ENCODE measurements around the gene PADI4. TPM values are rescaled to one million over a fixed set of nuclear protein-coding genes. Genes with fewer than 3 reads are reported as not detected.
"Not testable (repeated sequence)": the region's sequence is repeated elsewhere in the genome, so short reads cannot be mapped to it uniquely, and the experiment has no call there.

Gene PADI4
- total RNA-seq, 8 experiments from 2014 or later = 0.38 to 0.66 TPM; not detected in 6

- no peak for ATAC-seq (replicated peaks in 6 of 8)
- 50 to 89% (median 72%) methylated on average over 2 to 4 of the region's 4 CpGs; no CpG with 5 or more reads in 1 of the 10 experiments for WGBS, 10 experiments
- no peaks in the 10 kb centered on the region for H3K4me1 ChIP-seq (replicated peaks in 1 of 2)
- in situ Hi-C loops (cut with MboI; ENCODE audit: low pct_unique_long_range_greater_than_20kb in 2 of 9, low sequenced_read_pairs in 9 of 9, unreplicated experiment in 9 of 9) = no loop called here
- no peak overlapping the region for H3K4me3 ChIP-seq
- H3K27ac ChIP-seq = no peak overlapping the region
Observed at GRCh38 chr1:17329610-17330009, 21.6 kb downstream of the PADI4 start.

- in situ Hi-C loops (cut with MboI; ENCODE audit: low pct_unique_long_range_greater_than_20kb in 2 of 9, low sequenced_read_pairs in 9 of 9, unreplicated experiment in 9 of 9) = no loop called here
- WGBS, 10 experiments = 20 to 80% (median 71%) methylated on average over 1 to 7 of the region's 7 CpGs; no CpG with 5 or more reads in 5 of the 10 experiments
- ATAC-seq (replicated peaks in 6 of 8) = no peak
- Histone ChIP-seq H3K4me3 (no peak overlapping the region), H3K27ac (no peak overlapping the region), H3K4me1 (replicated peaks in 1 of 2) (no peaks in the 10 kb centered on the region)
Observed at GRCh38 chr1:17330856-17331255, 22.9 kb downstream of the PADI4 start.

- in situ Hi-C loops (cut with MboI; ENCODE audit: low pct_unique_long_range_greater_than_20kb in 2 of 9, low sequenced_read_pairs in 9 of 9, unreplicated experiment in 9 of 9) = no loop called here
- Histone ChIP-seq H3K4me1 (replicated peaks in 1 of 2) (no peaks in the 10 kb centered on the region), H3K27ac (no peak overlapping the region), H3K4me3 (no peak overlapping the region)
- WGBS, 10 experiments = 27 to 94% (median 81%) methylated on average over 2 to 8 of the region's 8 CpGs; no CpG with 5 or more reads in 2 of the 10 experiments
- ATAC-seq (replicated peaks in 6 of 8) = no peak
Observed at GRCh38 chr1:17333081-17333480, 25.1 kb downstream of the PADI4 start.

GRCh38 chr1:17335821-17336710 lies 28.1 kb downstream of the PADI4 start:
- H3K4me1 ChIP-seq (replicated peaks in 1 of 2) = no peaks in the 10 kb centered on the region
- in situ Hi-C loops (cut with MboI; ENCODE audit: low pct_unique_long_range_greater_than_20kb in 2 of 9, low sequenced_read_pairs in 9 of 9, unreplicated experiment in 9 of 9) = no loop called here
- WGBS, 10 experiments = 0 to 35% (median 14%) methylated on average over 1 to 13 of the region's 20 CpGs
- no peak overlapping the region for H3K27ac ChIP-seq
- ATAC-seq (replicated peaks in 6 of 8) = peak in 7 of 8 experiments; percentile 44 to 94 (median 53)
- no peak overlapping the region for H3K4me3 ChIP-seq

GRCh38 chr1:17338706-17339493 lies 30.9 kb downstream of the PADI4 start:
- ATAC-seq (replicated peaks in 6 of 8) = peak in 1 of 8 experiments; percentile 17
- Histone ChIP-seq H3K27ac (no peak overlapping the region), H3K4me1 (replicated peaks in 1 of 2) (no peaks in the 10 kb centered on the region), H3K4me3 (no peak overlapping the region)
- in situ Hi-C loops (cut with MboI; ENCODE audit: low pct_unique_long_range_greater_than_20kb in 2 of 9, low sequenced_read_pairs in 9 of 9, unreplicated experiment in 9 of 9) = no loop called here
- WGBS, 10 experiments = 40 to 94% (median 74%) methylated on average over 1 to 12 of the region's 15 CpGs; no CpG with 5 or more reads in 2 of the 10 experiments

GRCh38 chr1:17339521-17339920 lies 31.5 kb downstream of the PADI4 start:
- in situ Hi-C loops (cut with MboI; ENCODE audit: low pct_unique_long_range_greater_than_20kb in 2 of 9, low sequenced_read_pairs in 9 of 9, unreplicated experiment in 9 of 9) = no loop called here
- ATAC-seq (replicated peaks in 6 of 8) = no peak
- no peak overlapping the region for H3K27ac ChIP-seq
- no peak overlapping the region for H3K4me3 ChIP-seq
- 30 to 88% (median 66%) methylated on average over 1 to 5 of the region's 7 CpGs; no CpG with 5 or more reads in 4 of the 10 experiments for WGBS, 10 experiments
- no peaks in the 10 kb centered on the region for H3K4me1 ChIP-seq (replicated peaks in 1 of 2)

GRCh38 chr1:17340358-17340757 lies 32.4 kb downstream of the PADI4 start:
- ATAC-seq (replicated peaks in 6 of 8) = no peak
- WGBS, 10 experiments = 33 to 88% (median 79%) methylated on average over 1 to 8 of the region's 8 CpGs; no CpG with 5 or more reads in 3 of the 10 experiments
- in situ Hi-C loops (cut with MboI; ENCODE audit: low pct_unique_long_range_greater_than_20kb in 2 of 9, low sequenced_read_pairs in 9 of 9, unreplicated experiment in 9 of 9) = no loop called here
- H3K4me3 ChIP-seq = no peak overlapping the region
- H3K27ac ChIP-seq = no peak overlapping the region
- H3K4me1 ChIP-seq (replicated peaks in 1 of 2) = no peaks in the 10 kb centered on the region

- in situ Hi-C loops (cut with MboI; ENCODE audit: low pct_unique_long_range_greater_than_20kb in 2 of 9, low sequenced_read_pairs in 9 of 9, unreplicated experiment in 9 of 9) = no loop called here
- no peak for ATAC-seq (replicated peaks in 6 of 8)
- 76 to 100% (median 88%) methylated on average over 1 to 4 of the region's 17 CpGs; no CpG with 5 or more reads in 6 of the 10 experiments for WGBS, 10 experiments
Observed at GRCh38 chr1:17342014-17342441, 34.0 kb downstream of the PADI4 start.

GRCh38 chr1:17345506-17345905 lies 37.5 kb downstream of the PADI4 start:
- H3K27ac ChIP-seq; in situ Hi-C loops (cut with MboI; ENCODE audit: low pct_unique_long_range_greater_than_20kb in 2 of 9, low sequenced_read_pairs in 9 of 9, unreplicated experiment in 9 of 9); H3K4me1 ChIP-seq (replicated peaks in 1 of 2); ATAC-seq (replicated peaks in 6 of 8); H3K4me3 ChIP-seq: not testable (repeated sequence)
- 73 to 100% (median 89%) methylated on average over 1 to 5 of the region's 5 CpGs; no CpG with 5 or more reads in 3 of the 10 experiments for WGBS, 10 experiments

More at GRCh38 chr1:17342014-17342441, 34.0 kb downstream of the PADI4 start:
- no peak overlapping the region for H3K4me3 ChIP-seq
- no peak overlapping the region for H3K27ac ChIP-seq
- H3K4me1 ChIP-seq (replicated peaks in 1 of 2) = no peaks in the 10 kb centered on the region

GRCh38 chr1:17346046-17346789 lies 38.2 kb downstream of the PADI4 start:
- no peak for ATAC-seq (replicated peaks in 6 of 8)
- WGBS, 10 experiments = 71 to 100% (median 90%) methylated on average over 1 to 8 of the region's 9 CpGs; no CpG with 5 or more reads in 1 of the 10 experiments
- Histone ChIP-seq H3K4me3 (no peak overlapping the region), H3K4me1 (replicated peaks in 1 of 2) (no peaks in the 10 kb centered on the region), H3K27ac (no peak overlapping the region)
- in situ Hi-C loops (cut with MboI; ENCODE audit: low pct_unique_long_range_greater_than_20kb in 2 of 9, low sequenced_read_pairs in 9 of 9, unreplicated experiment in 9 of 9) = no loop called here

- in situ Hi-C loops (cut with MboI; ENCODE audit: low pct_unique_long_range_greater_than_20kb in 2 of 9, low sequenced_read_pairs in 9 of 9, unreplicated experiment in 9 of 9) = no loop called here
- no peak overlapping the region for H3K27ac ChIP-seq
Observed at GRCh38 chr1:17347769-17348592, 40.0 kb downstream of the PADI4 start.

More at GRCh38 chr1:17347769-17348592, 40.0 kb downstream of the PADI4 start:
- ATAC-seq (replicated peaks in 6 of 8) = peak in 3 of 8 experiments; percentile 69 to 92 (median 91)
- 0 to 91% (median 78%) methylated on average over 1 to 14 of the region's 19 CpGs; no CpG with 5 or more reads in 1 of the 10 experiments for WGBS, 10 experiments
- Histone ChIP-seq H3K4me1 (replicated peaks in 1 of 2) (no peaks in the 10 kb centered on the region), H3K4me3 (no peak overlapping the region)

Measured in motor neuron (in vitro differentiated cells).